GM23338 (cell line): ENCODE results near the gene SMIM7. TPM values are rescaled to one million over a fixed set of nuclear protein-coding genes. Genes with fewer than 3 reads are reported as not detected.

Experiments
- ATAC-seq: fragments of 200-7000 bp; cut with Tn5 transposase; 3 replicates; pipeline ENCODE4 v1.9.1; 2020
- DNase-seq: peaks from one replicate; pipeline ENCODE4 v3.0.0-alpha.2; 2015; ENCODE audit warnings: low spot score
- H2AFZ ChIP-seq: fragments of 200-600 bp; sonication (generic); 2 replicates; pipeline ENCODE4 v1.8.0; 2016; ENCODE audit warnings: antibody characterized with exemption, mild to moderate bottlenecking, moderate library complexity
- H3F3A ChIP-seq: fragments of 200-600 bp; sonication (generic); replicated peaks from 2 replicates; pipeline ENCODE4 v1.8.0; 2017; ENCODE audit warnings: antibody characterized with exemption, mixed run types, low read depth
- H3K27ac ChIP-seq: fragments of 200-600 bp; sonication (generic); 2 replicates; pipeline ENCODE4 v1.6.1; 2016; ENCODE audit warnings: low read depth
- H3K27me3 ChIP-seq: fragments of 200-600 bp; sonication (generic); 2 replicates; pipeline ENCODE4 v1.8.0; 2016; ENCODE audit warnings: mild to moderate bottlenecking, mixed run types, moderate library complexity; ENCODE audit not compliant: insufficient read depth
- H3K36me3 ChIP-seq: fragments of 200-600 bp; sonication (generic); 2 replicates; pipeline ENCODE4 v1.8.0; 2016; ENCODE audit warnings: mild to moderate bottlenecking; ENCODE audit not compliant: insufficient read depth
- H3K4me1 ChIP-seq: fragments of 200-600 bp; sonication (generic); 2 replicates; pipeline ENCODE4 v1.8.0; 2016; ENCODE audit warnings: mild to moderate bottlenecking, moderate library complexity; ENCODE audit not compliant: insufficient read depth
- H3K4me2 ChIP-seq: fragments of 200-600 bp; sonication (generic); 2 replicates; pipeline ENCODE4 v1.7.1; 2017; ENCODE audit warnings: mixed run types
- H3K4me3 ChIP-seq: fragments of 200-600 bp; sonication (generic); 2 replicates; pipeline ENCODE4 v1.6.1; 2016; ENCODE audit warnings: mixed run types
- H3K79me2 ChIP-seq: fragments of 200-600 bp; sonication (generic); replicated peaks from 2 replicates; pipeline ENCODE4 v1.8.0; 2017; ENCODE audit warnings: mild to moderate bottlenecking; ENCODE audit not compliant: insufficient read depth
- H3K9me2 ChIP-seq: fragments of 200-600 bp; sonication (generic); 2 replicates; pipeline ENCODE4 v1.8.0; 2017; ENCODE audit not compliant: insufficient read depth
- H4K20me1 ChIP-seq: fragments of 200-600 bp; sonication (generic); replicated peaks from 2 replicates; pipeline ENCODE4 v1.8.0; 2017; ENCODE audit warnings: mild to moderate bottlenecking; ENCODE audit not compliant: insufficient read depth
- H3K27ac Mint-ChIP-seq: 2 replicates; pipeline ENCODE4 v1.8.0; 2020; ENCODE audit warnings: inconsistent platforms, mild to moderate bottlenecking, moderate library complexity, mixed read lengths
- H3K27me3 Mint-ChIP-seq: 3 replicates; pipeline ENCODE4 v1.8.0; 2022; ENCODE audit warnings: low read depth, mild to moderate bottlenecking, moderate library complexity, mixed read lengths, inconsistent platforms; ENCODE audit not compliant: insufficient read depth, poor library complexity
- H3K36me3 Mint-ChIP-seq: 3 replicates; pipeline ENCODE4 v1.8.0; 2021; ENCODE audit warnings: low read depth, mild to moderate bottlenecking, inconsistent platforms, moderate library complexity, mixed read lengths
- H3K4me1 Mint-ChIP-seq: 3 replicates; pipeline ENCODE4 v1.8.0; 2020; ENCODE audit warnings: mild to moderate bottlenecking, inconsistent platforms, mixed read lengths
- H3K4me3 Mint-ChIP-seq: 3 replicates; pipeline ENCODE4 v1.8.0; 2021; ENCODE audit warnings: moderate library complexity, mild to moderate bottlenecking, inconsistent platforms, mixed read lengths
- H3K9me3 Mint-ChIP-seq: 3 replicates; pipeline ENCODE4 v1.8.0; 2020; ENCODE audit warnings: moderate library complexity, mild to moderate bottlenecking, inconsistent platforms, mixed read lengths
- CREB1 ChIP-seq: fragments of 250-450 bp; sonication (Bioruptor Pico); IDR thresholded peaks from 2 replicates; pipeline ENCODE4 v1.5.0; 2020; ENCODE audit warnings: low read depth, mild to moderate bottlenecking, moderate library complexity
- EZH2 ChIP-seq: fragments of 200-600 bp; sonication (generic); IDR thresholded peaks from one replicate; pipeline ENCODE4 v1.8.0; 2017; ENCODE audit warnings: antibody characterized with exemption, mild to moderate bottlenecking, low read depth; ENCODE audit not compliant: unreplicated experiment
- EZH2phosphoT487 ChIP-seq: fragments of 200-600 bp; sonication (generic); IDR thresholded peaks from one replicate; pipeline ENCODE4 v1.8.1; 2018; ENCODE audit warnings: antibody characterized with exemption; ENCODE audit not compliant: unreplicated experiment
- POLR2AphosphoS5 ChIP-seq: IDR thresholded peaks from 2 replicates; pipeline ENCODE4 v1.6.1; 2016; ENCODE audit warnings: antibody characterized with exemption, low read depth
- STAT1 ChIP-seq: IDR thresholded peaks from one replicate; pipeline ENCODE4 v1.6.1; 2016; ENCODE audit warnings: antibody characterized with exemption; ENCODE audit not compliant: unreplicated experiment
- ZNF331 ChIP-seq: fragments of 250-450 bp; sonication (Bioruptor Pico); IDR thresholded peaks from 2 replicates; pipeline ENCODE4 v1.5.0; 2020; ENCODE audit warnings: low read depth, mild to moderate bottlenecking, moderate library complexity
- polyA plus RNA-seq: library from polyadenylated mRNA; unstranded; fragments of >200 nt; fragmentation: Nextera tagmentation; extraction: Ambion mirVana; gene quantifications from 2 replicates; pipeline ENCODE4 v1.2.1, GENCODE V29; 2016
- total RNA-seq: library from RNA; depleted of rRNA; stranded (reverse); fragments of >200 nt; shearing (Covaris generic); gene quantifications from 2 replicates; pipeline ENCODE4 v1.2.3, GENCODE V29; 2014
- TF ChIP-seq, protein P1 (sequence below), 2 experiments: fragments of 200-600 bp in 1 of 2; sonication (generic) in 1 of 2; conservative IDR thresholded peaks; 2 replicates each; pipeline versions ENCODE4 v1.5.1 to v1.6.1; 2016 to 2017; ENCODE audit warnings: antibody characterized with exemption in 2 of 2, low read depth in 2 of 2, mild to moderate bottlenecking in 2 of 2, moderate library complexity in 1 of 2

Gene SMIM7
- total and polyA plus RNA-seq, 2 experiments from 2014 or later = 81.7 to 84.5 TPM

DNA sequence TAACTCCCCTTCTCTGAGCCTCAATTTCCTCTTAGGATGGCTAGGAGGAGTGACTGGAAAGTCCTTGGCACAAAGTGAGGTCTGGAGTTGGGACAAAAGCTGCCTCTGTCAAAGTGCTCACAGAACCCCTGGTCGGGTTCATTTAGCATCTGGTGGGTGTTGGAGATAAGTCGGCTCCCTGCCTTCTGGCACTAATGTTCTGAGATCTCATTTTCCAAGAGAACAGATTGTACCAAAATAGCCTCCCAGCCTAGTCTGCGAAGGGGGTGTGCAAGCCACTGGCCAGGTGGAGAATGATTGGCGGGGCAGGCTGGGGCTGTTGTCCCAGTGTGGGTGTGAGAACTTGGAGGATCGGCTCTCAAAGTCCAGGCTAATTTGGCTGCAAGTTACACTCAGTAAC, 39.0 kb upstream of the SMIM7 start:
- Histone ChIP-seq H4K20me1 (no peaks in the 10 kb centered on the region), H3K79me2 (no peaks in the 10 kb centered on the region), H3K9me2 (no peaks in the 10 kb centered on the region), H3F3A (no peaks in the 10 kb centered on the region), H2AFZ (no peak overlapping the region), H3K4me2 (no peak overlapping the region), H3K4me1 (no peaks in the 10 kb centered on the region), H3K36me3 (no peaks in the 10 kb centered on the region), H3K27me3 (no peaks in the 10 kb centered on the region), H3K27ac (no peak overlapping the region), H3K4me3 (no peak overlapping the region)
- Mint-ChIP-seq H3K27me3 (peaks cover 7% of the 10 kb centered on the region), H3K36me3 (no peaks in the 10 kb centered on the region), H3K27ac (no peak overlapping the region), H3K9me3 (peaks cover 2% of the 10 kb centered on the region; the same call in 1 of the 3 replicates), H3K4me1 (no peaks in the 10 kb centered on the region), H3K4me3 (no peak overlapping the region)
- DNase-seq (no peak), ATAC-seq (no peak)
- TF ChIP-seq STAT1 (no peak), CREB1 (CRISPR knock-in tag) (no peak), EZH2 (no peak)
- TF ChIP-seq, protein P1, sequence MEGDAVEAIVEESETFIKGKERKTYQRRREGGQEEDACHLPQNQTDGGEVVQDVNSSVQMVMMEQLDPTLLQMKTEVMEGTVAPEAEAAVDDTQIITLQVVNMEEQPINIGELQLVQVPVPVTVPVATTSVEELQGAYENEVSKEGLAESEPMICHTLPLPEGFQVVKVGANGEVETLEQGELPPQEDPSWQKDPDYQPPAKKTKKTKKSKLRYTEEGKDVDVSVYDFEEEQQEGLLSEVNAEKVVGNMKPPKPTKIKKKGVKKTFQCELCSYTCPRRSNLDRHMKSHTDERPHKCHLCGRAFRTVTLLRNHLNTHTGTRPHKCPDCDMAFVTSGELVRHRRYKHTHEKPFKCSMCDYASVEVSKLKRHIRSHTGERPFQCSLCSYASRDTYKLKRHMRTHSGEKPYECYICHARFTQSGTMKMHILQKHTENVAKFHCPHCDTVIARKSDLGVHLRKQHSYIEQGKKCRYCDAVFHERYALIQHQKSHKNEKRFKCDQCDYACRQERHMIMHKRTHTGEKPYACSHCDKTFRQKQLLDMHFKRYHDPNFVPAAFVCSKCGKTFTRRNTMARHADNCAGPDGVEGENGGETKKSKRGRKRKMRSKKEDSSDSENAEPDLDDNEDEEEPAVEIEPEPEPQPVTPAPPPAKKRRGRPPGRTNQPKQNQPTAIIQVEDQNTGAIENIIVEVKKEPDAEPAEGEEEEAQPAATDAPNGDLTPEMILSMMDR (conservative IDR thresholded peaks at IDR 0.05; ENCODE audit: low read depth in 2 of 2) = no peak

DNA sequence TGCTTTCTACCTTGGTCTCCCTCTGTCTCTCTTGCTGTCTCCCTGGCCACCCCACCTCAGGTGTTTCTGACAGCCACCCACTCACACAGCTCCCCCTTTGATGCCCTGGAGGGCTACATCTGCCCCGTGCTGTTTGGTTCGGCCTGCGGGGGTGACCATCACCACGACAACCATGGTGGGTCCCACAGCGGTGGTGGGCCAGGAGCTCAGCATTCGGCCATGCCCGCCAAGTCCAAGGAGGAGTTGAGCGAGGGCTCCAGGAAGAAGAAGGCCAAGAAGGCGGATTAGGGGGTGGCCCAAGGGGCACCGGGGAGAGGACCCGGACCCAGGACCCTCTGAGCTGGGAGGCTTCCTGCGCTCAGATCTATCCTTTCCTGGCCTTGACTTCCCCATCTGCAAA, 28.1 kb upstream of the SMIM7 start:
- Mint-ChIP-seq H3K9me3 (no peaks in the 10 kb centered on the region), H3K36me3 (no peaks in the 10 kb centered on the region; the same call in 2 of the 3 replicates), H3K27ac (no peak overlapping the region), H3K4me3 (no peak overlapping the region), H3K4me1 (no peaks in the 10 kb centered on the region), H3K27me3 (peaks cover 2% of the 10 kb centered on the region)
- TF ChIP-seq POLR2AphosphoS5 (no peak), ZNF331 (no peak), STAT1 (no peak), EZH2phosphoT487 (no peak), CREB1 (CRISPR knock-in tag) (no peak)
- TF ChIP-seq, protein P1 (conservative IDR thresholded peaks at IDR 0.05; ENCODE audit: low read depth in 2 of 2) = no peak
- H4K20me1 ChIP-seq = no peaks in the 10 kb centered on the region
- no peak overlapping the region for H3K4me3 ChIP-seq
- H3K27ac ChIP-seq = no peak overlapping the region
- no peaks in the 10 kb centered on the region for H3K27me3 ChIP-seq
- no peak overlapping the region for H2AFZ ChIP-seq
- H3K4me2 ChIP-seq = no peak overlapping the region
- H3K9me2 ChIP-seq = no peaks in the 10 kb centered on the region; the same call in 1 of the 2 replicates
- no peaks in the 10 kb centered on the region for H3K36me3 ChIP-seq
- ATAC-seq = no peak
- no peaks in the 10 kb centered on the region for H3F3A ChIP-seq
- no peaks in the 10 kb centered on the region for H3K79me2 ChIP-seq
- no peaks in the 10 kb centered on the region for H3K4me1 ChIP-seq
- DNase-seq = no peak
